IMR-90 (cell line): ENCODE data around the gene BTD. TPM values are rescaled to one million over a fixed set of nuclear protein-coding genes. Genes with fewer than 3 reads are reported as not detected.

Source experiments
- ATAC-seq: fragments of 200-7000 bp; cut with Tn5 transposase; 2 replicates; pipeline ENCODE4 v1.9.1; 2020; ENCODE audit warnings: low read depth, mild to moderate bottlenecking, moderate library complexity
- BruUV-seq: library from RNA; stranded (reverse); fragments of 400-500 nt; replicated peaks from 2 replicates; lab custom pipeline; 2021; lab: Mats Ljungman, UMichigan
- CTCF ChIA-PET: fragments of 300-600 bp; formaldehyde crosslinking; extraction: SDS; loops from one replicate; lab custom pipeline; 2021; ENCODE audit warnings: antibody characterized with exemption; lab: Yijun Ruan, JAX
- POLR2A ChIA-PET: fragments of 300-600 bp; sonication (Branson Sonifier 250); formaldehyde crosslinking; loops from one replicate; lab custom pipeline; 2022; ENCODE audit warnings: antibody characterized with exemption; ENCODE audit not compliant: unreplicated experiment; lab: Charles Lee
- DNase-seq: peaks from one replicate; pipeline ENCODE4 v3.0.0; 2013
- H2AFZ ChIP-seq: replicated peaks from 2 replicates; pipeline ENCODE3; 2013; ENCODE audit warnings: low read length, mild to moderate bottlenecking; ENCODE audit not compliant: poor library complexity
- H2AK5ac ChIP-seq: 2 replicates; pipeline ENCODE4 v1.6.1; 2013; ENCODE audit warnings: low read depth, low read length, inconsistent platforms
- H2AK9ac ChIP-seq: replicated peaks from 2 replicates; pipeline ENCODE3; 2013; ENCODE audit warnings: mild to moderate bottlenecking, low read depth, low read length, moderate library complexity; ENCODE audit not compliant: poor library complexity
- H2BK120ac ChIP-seq: 2 replicates; pipeline ENCODE4 v1.6.1; 2013; ENCODE audit warnings: low read depth, low read length, inconsistent platforms
- H2BK15ac ChIP-seq: 3 replicates; pipeline ENCODE4 v1.6.1; 2013; ENCODE audit warnings: low read depth, low read length, inconsistent platforms
- H2BK20ac ChIP-seq: 2 replicates; pipeline ENCODE4 v1.6.1; 2013; ENCODE audit warnings: low read depth, mild to moderate bottlenecking, inconsistent platforms, low read length, moderate library complexity
- H2BK5ac ChIP-seq: 2 replicates; pipeline ENCODE4 v1.6.1; 2013; ENCODE audit warnings: mild to moderate bottlenecking, low read depth, low read length, inconsistent platforms; ENCODE audit not compliant: poor library complexity, severe bottlenecking
- H3K14ac ChIP-seq: replicated peaks from 2 replicates; pipeline ENCODE4 v1.6.1; 2013; ENCODE audit warnings: low read depth, low read length, inconsistent platforms
- H3K18ac ChIP-seq: 2 replicates; pipeline ENCODE4 v1.6.1; 2013; ENCODE audit warnings: low read depth, low read length, control low read depth
- H3K23ac ChIP-seq: 2 replicates; pipeline ENCODE4 v1.6.1; 2013; ENCODE audit warnings: low read depth, low read length, inconsistent platforms
- H3K27ac ChIP-seq: 2 replicates; pipeline ENCODE4 v1.5.1; 2013; ENCODE audit warnings: mild to moderate bottlenecking, control low read depth, low read length; ENCODE audit not compliant: insufficient read depth
- H3K27me3 ChIP-seq: 2 replicates; pipeline ENCODE4 v1.6.1; 2013; ENCODE audit warnings: low read length; ENCODE audit not compliant: control insufficient read depth, insufficient read depth
- H3K36me3 ChIP-seq: 2 replicates; pipeline ENCODE4 v1.6.1; 2013; ENCODE audit warnings: low read length, mixed read lengths; ENCODE audit not compliant: control insufficient read depth, insufficient read depth
- H3K4ac ChIP-seq: 2 replicates; pipeline ENCODE4 v1.6.1; 2013; ENCODE audit warnings: low read depth, low read length, inconsistent platforms
- H3K4me1 ChIP-seq: 2 replicates; pipeline ENCODE4 v1.6.1; 2013; ENCODE audit warnings: low read length, mixed read lengths; ENCODE audit not compliant: control insufficient read depth, insufficient read depth
- H3K4me2 ChIP-seq: 2 replicates; pipeline ENCODE4 v1.6.1; 2013; ENCODE audit warnings: low read depth, mild to moderate bottlenecking, control low read depth, low read length, moderate library complexity
- H3K4me3 ChIP-seq: 2 replicates; pipeline ENCODE4 v1.5.1; 2013; ENCODE audit warnings: low read depth, mild to moderate bottlenecking, control low read depth, low read length, moderate library complexity; ENCODE audit not compliant: insufficient read depth
- H3K56ac ChIP-seq: 2 replicates; pipeline ENCODE4 v1.6.1; 2013; ENCODE audit warnings: low read length, inconsistent platforms; ENCODE audit not compliant: insufficient read depth; ENCODE audit errors: extremely low read depth
- H3K79me1 ChIP-seq, 2 experiments: 2 replicates each; pipeline ENCODE4 v1.6.1; 2013; ENCODE audit warnings: low read length in 2 of 2, inconsistent platforms in 1 of 2, low read depth in 1 of 2
- H3K9ac ChIP-seq: 2 replicates; pipeline ENCODE4 v1.6.1; 2013; ENCODE audit warnings: low read depth, low read length, control low read depth
- H3K9me1 ChIP-seq: 2 replicates; pipeline ENCODE4 v1.6.1; 2013; ENCODE audit warnings: low read length, inconsistent platforms; ENCODE audit not compliant: insufficient read depth
- H3K9me3 ChIP-seq: 2 replicates; pipeline ENCODE4 v1.6.1; 2013; ENCODE audit warnings: low read length; ENCODE audit not compliant: control insufficient read depth, insufficient read depth
- H4K20me1 ChIP-seq: 2 replicates; pipeline ENCODE4 v1.6.1; 2013; ENCODE audit warnings: low read length, inconsistent platforms; ENCODE audit not compliant: insufficient read depth
- H4K5ac ChIP-seq: 2 replicates; pipeline ENCODE4 v1.6.1; 2013; ENCODE audit warnings: mild to moderate bottlenecking, low read depth, low read length, control low read depth
- H4K8ac ChIP-seq, 2 experiments: 2 replicates each; pipeline ENCODE4 v1.6.1; 2013; ENCODE audit warnings: low read depth in 2 of 2, low read length in 2 of 2, control low read depth in 1 of 2, inconsistent platforms in 1 of 2
- H4K91ac ChIP-seq: 2 replicates; pipeline ENCODE4 v1.6.1; 2013; ENCODE audit warnings: low read depth, low read length, inconsistent platforms; ENCODE audit not compliant: insufficient read depth
- BHLHE40 ChIP-seq: fragments of 150-350 bp; IDR thresholded peaks from 2 replicates; pipeline ENCODE4 v1.6.1; 2016; ENCODE audit warnings: mild to moderate bottlenecking, low read depth, low read length
- CEBPB ChIP-seq: IDR thresholded peaks from 2 replicates; pipeline ENCODE4 v1.6.1; 2012; ENCODE audit warnings: low read depth, low read length, improper control_type of control experiment
- CHD1 ChIP-seq: IDR thresholded peaks from 2 replicates; pipeline ENCODE4 v1.6.1; 2012; ENCODE audit warnings: low read depth, low read length, improper control_type of control experiment
- FOS ChIP-seq: fragments of 150-350 bp; IDR thresholded peaks from 2 replicates; pipeline ENCODE4 v1.6.1; 2016; ENCODE audit warnings: low read depth, low read length
- MAFK ChIP-seq: IDR thresholded peaks from 2 replicates; pipeline ENCODE4 v1.6.1; 2012; ENCODE audit warnings: low read depth, low read length, improper control_type of control experiment
- MAZ ChIP-seq: IDR thresholded peaks from 2 replicates; pipeline ENCODE4 v1.6.1; 2012; ENCODE audit warnings: low read depth, mild to moderate bottlenecking, low read length, improper control_type of control experiment, moderate library complexity, borderline replicate concordance
- MXI1 ChIP-seq: IDR thresholded peaks from 2 replicates; pipeline ENCODE4 v1.6.1; 2012; ENCODE audit warnings: low read depth, mild to moderate bottlenecking, low read length, moderate library complexity, borderline replicate concordance
- NFE2L2 ChIP-seq: fragments of 150-350 bp; IDR thresholded peaks from 2 replicates; pipeline ENCODE4 v1.6.1; 2016; ENCODE audit warnings: low read depth, mild to moderate bottlenecking, low read length
- POLR2A ChIP-seq: IDR thresholded peaks from 2 replicates; pipeline ENCODE4 v1.6.1; 2012; ENCODE audit warnings: mild to moderate bottlenecking, low read depth, low read length
- RAD21 ChIP-seq: IDR thresholded peaks from 2 replicates; pipeline ENCODE4 v1.6.1; 2012; ENCODE audit warnings: low read length, improper control_type of control experiment
- RCOR1 ChIP-seq: IDR thresholded peaks from 2 replicates; pipeline ENCODE4 v1.6.1; 2012; ENCODE audit warnings: mild to moderate bottlenecking, low read length, improper control_type of control experiment; ENCODE audit not compliant: insufficient replicate concordance
- RFX5 ChIP-seq: IDR thresholded peaks from 2 replicates; pipeline ENCODE4 v1.8.0; 2012; ENCODE audit warnings: low read depth, mild to moderate bottlenecking, low read length, moderate library complexity
- SMC3 ChIP-seq: fragments of 150-350 bp; IDR thresholded peaks from 2 replicates; pipeline ENCODE4 v1.6.1; 2016; ENCODE audit warnings: low read depth, mild to moderate bottlenecking, antibody characterized with exemption, low read length, moderate library complexity
- WGBS, 2 experiments: methylation state at CpG; one replicate each; pipeline versions ENCODE4 v1.1.5 to v1.1.7; 2013; ENCODE audit warnings: missing lambda C conversion rate in 2 of 2; ENCODE audit not compliant: insufficient read length in 1 of 2; ENCODE audit errors: extremely low coverage in 2 of 2; 5-methylcytosine and 5-hydroxymethylcytosine counted together
- dilution Hi-C: fragments of 300-500 bp; cut with HindIII; formaldehyde crosslinking; loops from one replicate; pipeline ENCODE4 v1.14.3; 2018; ENCODE audit warnings: low sequenced_read_pairs; ENCODE audit not compliant: unreplicated experiment
- in situ Hi-C: fragments of 300-500 bp; cut with MboI; formaldehyde crosslinking; loops from 3 replicates; pipeline ENCODE4 v1.14.3; 2019; ENCODE audit warnings: low sequenced_read_pairs, inconsistent platforms, mixed read lengths
- intact Hi-C: fragments of 100-400 bp; cut with micrococcal nuclease; formaldehyde crosslinking; loops from 2 replicates; pipeline ENCODE4 v1.10.0; 2022
- polyA plus RNA-seq, 3 experiments: library from polyadenylated mRNA; depleted of rRNA; stranded (reverse); fragments of >200 nt; gene quantifications; 2 replicates each; pipeline ENCODE4 v1.2.3, GENCODE V29; 2012; ENCODE audit warnings: low replicate concordance in 1 of 3
- total RNA-seq: library from RNA; depleted of rRNA; stranded (reverse); fragments of >200 nt; gene quantifications from 2 replicates; pipeline ENCODE4 v1.2.3, GENCODE V29; 2012
- TF ChIP-seq, protein P1 (sequence below): conservative IDR thresholded peaks from 2 replicates; pipeline ENCODE4 v1.5.1; 2012; ENCODE audit warnings: mild to moderate bottlenecking, low read depth, low read length, improper control_type of control experiment
- TF ChIP-seq, protein P2 (sequence below): fragments of 150-350 bp; IDR thresholded peaks from 2 replicates; pipeline ENCODE4 v1.6.1; 2017; ENCODE audit warnings: mild to moderate bottlenecking, antibody characterized with exemption, low read length, low read depth
- TF ChIP-seq, protein P3 (sequence below): fragments of 150-350 bp; IDR thresholded peaks from 2 replicates; pipeline ENCODE4 v1.6.1; 2016; ENCODE audit warnings: low read depth, mild to moderate bottlenecking, low read length, moderate library complexity, borderline replicate concordance

The BTD gene
- total and polyA plus RNA-seq, 2 of the 4 experiments (the other 2 are of a cell fraction), result 14.8 to 21.1 TPM

DNA sequence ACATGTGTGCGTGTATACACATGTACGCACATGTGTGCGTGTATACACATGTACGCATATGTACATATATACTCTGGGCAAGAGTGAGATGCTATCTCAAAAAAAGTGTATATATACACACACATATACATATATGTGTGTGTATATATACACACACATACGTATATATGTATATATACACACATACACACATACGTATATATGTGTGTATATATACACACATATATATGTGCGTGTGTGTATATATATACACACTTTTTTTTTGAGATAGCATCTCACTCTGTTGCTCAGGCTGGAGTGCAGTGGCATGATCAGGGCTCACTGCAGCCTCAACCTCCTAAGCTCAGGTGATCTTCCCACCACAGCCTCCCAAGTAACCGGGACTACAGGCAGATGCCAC is 8.6 kb upstream of the BTD start:
- CTCF ChIA-PET, result no interaction called here
- Histone ChIP-seq H3K9me3 (no peaks in the 10 kb centered on the region), H3K27me3 (no peaks in the 10 kb centered on the region), H3K18ac (no peak overlapping the region), H2AK5ac (no peak overlapping the region), H2BK120ac (no peak overlapping the region), H3K4me2 (no peak overlapping the region), H3K9me1 (no peaks in the 10 kb centered on the region), H3K4me1 (no peaks in the 10 kb centered on the region), H3K79me1 (no peaks in the 10 kb centered on the region), H2BK20ac (no peak overlapping the region), H3K9ac (no peak overlapping the region), H2AFZ (no peak overlapping the region), H3K23ac (no peak overlapping the region), H3K36me3 (peaks cover 14% of the 10 kb centered on the region), H3K14ac (no peak overlapping the region), H4K91ac (no peak overlapping the region), H2BK15ac (no peak overlapping the region), H3K4me3 (no peak overlapping the region), H3K4ac (no peak overlapping the region), H4K8ac (no peak overlapping the region), H4K20me1 (no peaks in the 10 kb centered on the region), H2AK9ac (no peak overlapping the region), H4K5ac (no peak overlapping the region), H2BK5ac (no peak overlapping the region), H3K56ac (no peak overlapping the region), H3K27ac (no peak overlapping the region)
- intact Hi-C loops (no loop called here), in situ Hi-C loops (no loop called here), dilution Hi-C loops (no loop called here)
- no TSS peak for BruUV-seq
- DNase-seq (no peak), ATAC-seq (no peak)
- no CpG with 5 or more reads among the region's 8 CpGs for WGBS, 2 experiments
- POLR2A ChIA-PET, result no interaction called here
- TF ChIP-seq NFE2L2 (no peak), MAZ (no peak), CHD1 (no peak), SMC3 (no peak), FOS (no peak), MAFK (no peak), CEBPB (no peak), RCOR1 (no peak), MXI1 (no peak), RAD21 (no peak), BHLHE40 (no peak), RFX5 (no peak), POLR2A (no peak)
- TF ChIP-seq, protein P1, sequence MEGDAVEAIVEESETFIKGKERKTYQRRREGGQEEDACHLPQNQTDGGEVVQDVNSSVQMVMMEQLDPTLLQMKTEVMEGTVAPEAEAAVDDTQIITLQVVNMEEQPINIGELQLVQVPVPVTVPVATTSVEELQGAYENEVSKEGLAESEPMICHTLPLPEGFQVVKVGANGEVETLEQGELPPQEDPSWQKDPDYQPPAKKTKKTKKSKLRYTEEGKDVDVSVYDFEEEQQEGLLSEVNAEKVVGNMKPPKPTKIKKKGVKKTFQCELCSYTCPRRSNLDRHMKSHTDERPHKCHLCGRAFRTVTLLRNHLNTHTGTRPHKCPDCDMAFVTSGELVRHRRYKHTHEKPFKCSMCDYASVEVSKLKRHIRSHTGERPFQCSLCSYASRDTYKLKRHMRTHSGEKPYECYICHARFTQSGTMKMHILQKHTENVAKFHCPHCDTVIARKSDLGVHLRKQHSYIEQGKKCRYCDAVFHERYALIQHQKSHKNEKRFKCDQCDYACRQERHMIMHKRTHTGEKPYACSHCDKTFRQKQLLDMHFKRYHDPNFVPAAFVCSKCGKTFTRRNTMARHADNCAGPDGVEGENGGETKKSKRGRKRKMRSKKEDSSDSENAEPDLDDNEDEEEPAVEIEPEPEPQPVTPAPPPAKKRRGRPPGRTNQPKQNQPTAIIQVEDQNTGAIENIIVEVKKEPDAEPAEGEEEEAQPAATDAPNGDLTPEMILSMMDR, result no peak
- TF ChIP-seq, protein P2, sequence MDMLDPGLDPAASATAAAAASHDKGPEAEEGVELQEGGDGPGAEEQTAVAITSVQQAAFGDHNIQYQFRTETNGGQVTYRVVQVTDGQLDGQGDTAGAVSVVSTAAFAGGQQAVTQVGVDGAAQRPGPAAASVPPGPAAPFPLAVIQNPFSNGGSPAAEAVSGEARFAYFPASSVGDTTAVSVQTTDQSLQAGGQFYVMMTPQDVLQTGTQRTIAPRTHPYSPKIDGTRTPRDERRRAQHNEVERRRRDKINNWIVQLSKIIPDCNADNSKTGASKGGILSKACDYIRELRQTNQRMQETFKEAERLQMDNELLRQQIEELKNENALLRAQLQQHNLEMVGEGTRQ, result no peak
- TF ChIP-seq, protein P3, sequence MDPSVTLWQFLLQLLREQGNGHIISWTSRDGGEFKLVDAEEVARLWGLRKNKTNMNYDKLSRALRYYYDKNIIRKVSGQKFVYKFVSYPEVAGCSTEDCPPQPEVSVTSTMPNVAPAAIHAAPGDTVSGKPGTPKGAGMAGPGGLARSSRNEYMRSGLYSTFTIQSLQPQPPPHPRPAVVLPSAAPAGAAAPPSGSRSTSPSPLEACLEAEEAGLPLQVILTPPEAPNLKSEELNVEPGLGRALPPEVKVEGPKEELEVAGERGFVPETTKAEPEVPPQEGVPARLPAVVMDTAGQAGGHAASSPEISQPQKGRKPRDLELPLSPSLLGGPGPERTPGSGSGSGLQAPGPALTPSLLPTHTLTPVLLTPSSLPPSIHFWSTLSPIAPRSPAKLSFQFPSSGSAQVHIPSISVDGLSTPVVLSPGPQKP, result no peak
